Hematopoietic multipotent progenitor cell treated with erythropoietin and hydrocortisone succinate and interleukin-3 and kit ligand, for 8 days (in vitro differentiated cells): Measurements from ENCODE around the gene HOXD8.
A peak's percentile ranks its signal among the peaks of the same experiment; 100 is the strongest.

Experiments
- DNase-seq: peaks from one replicate; pipeline ENCODE4 v3.0.0-alpha.2; 2015

Gene HOXD8

GRCh38 chr2:176130957-176131847 is 1.7 kb downstream of the HOXD8 start:
- no peak for DNase-seq

GRCh38 chr2:176131848-176132158 is 2.3 kb downstream of the HOXD8 start:
- no peak for DNase-seq

- DNase-seq = no peak
These were observed 3.0 kb downstream of the HOXD8 start for GRCh38 chr2:176132205-176133171.

- DNase-seq = no peak
These were observed 3.9 kb downstream of the HOXD8 start for GRCh38 chr2:176133389-176133788.

GRCh38 chr2:176134035-176134434 is 4.5 kb downstream of the HOXD8 start:
- no peak for DNase-seq

GRCh38 chr2:176135035-176135440 is 5.5 kb downstream of the HOXD8 start:
- DNase-seq = no peak

- no peak for DNase-seq
These were observed 7.1 kb downstream of the HOXD8 start for GRCh38 chr2:176136374-176137251.

GRCh38 chr2:176137252-176137580 is 7.7 kb downstream of the HOXD8 start:
- DNase-seq = no peak

GRCh38 chr2:176137906-176138305 is 8.4 kb downstream of the HOXD8 start:
- no peak for DNase-seq

GRCh38 chr2:176138526-176138922 is 9.0 kb downstream of the HOXD8 start:
- DNase-seq = no peak

GRCh38 chr2:176138923-176139660 is 9.6 kb downstream of the HOXD8 start:
- DNase-seq = no peak

GRCh38 chr2:176139661-176140512 is 10.4 kb downstream of the HOXD8 start:
- DNase-seq = no peak

- peak; percentile 65 for DNase-seq
These were observed 11.2 kb downstream of the HOXD8 start for GRCh38 chr2:176140513-176141317.

GRCh38 chr2:176142281-176142680 is 12.8 kb downstream of the HOXD8 start:
- DNase-seq = no peak

- no peak for DNase-seq
These were observed 15.8 kb downstream of the HOXD8 start for GRCh38 chr2:176145085-176145969.

- no peak for DNase-seq
These were observed 16.6 kb downstream of the HOXD8 start for GRCh38 chr2:176146101-176146500.

GRCh38 chr2:176146645-176147044 is 17.1 kb downstream of the HOXD8 start:
- no peak for DNase-seq

GRCh38 chr2:176147210-176147799 is 17.8 kb downstream of the HOXD8 start:
- DNase-seq = no peak
